Endothelial cell of umbilical vein (primary cell): ENCODE data around the gene CAPN2.

Experiments used
- EZH2 ChIP-seq: IDR thresholded peaks from 2 replicates; pipeline ENCODE4 v1.6.1; 2012; ENCODE audit warnings: borderline replicate concordance, low read depth, mild to moderate bottlenecking, moderate library complexity, low read length, inconsistent platforms; ENCODE audit not compliant: severe bottlenecking
- JUN ChIP-seq: IDR thresholded peaks from 2 replicates; pipeline ENCODE4 v1.6.1; 2011; ENCODE audit warnings: borderline replicate concordance, low read depth; ENCODE audit not compliant: insufficient read length, insufficient read depth
- MYC ChIP-seq: IDR thresholded peaks from one replicate; pipeline ENCODE4 v1.6.1; 2011; ENCODE audit warnings: mild to moderate bottlenecking, low read depth, low read length
- POLR2A ChIP-seq: IDR thresholded peaks from 2 replicates; pipeline ENCODE4 v1.6.1; 2012; ENCODE audit warnings: low read depth, mild to moderate bottlenecking, control low read depth, low read length
- POLR2AphosphoS5 ChIP-seq: IDR thresholded peaks from 2 replicates; pipeline ENCODE4 v1.6.1; 2012; ENCODE audit warnings: low read depth, mild to moderate bottlenecking, control low read depth, low read length, moderate library complexity; ENCODE audit not compliant: insufficient read depth
- TF ChIP-seq, protein P1 (sequence below), 2 donors: IDR thresholded peaks; 1 replicate in 1 of 2; 2 replicates in 1 of 2; pipeline ENCODE4 v1.5.1; 2011; ENCODE audit warnings: low read length in 2 of 2, mild to moderate bottlenecking in 2 of 2, moderate library complexity in 2 of 2, control low read depth in 1 of 2, inconsistent platforms in 1 of 2, low read depth in 1 of 2; ENCODE audit not compliant: insufficient read depth in 1 of 2; ENCODE audit errors: extremely low read depth in 1 of 2

DNA sequence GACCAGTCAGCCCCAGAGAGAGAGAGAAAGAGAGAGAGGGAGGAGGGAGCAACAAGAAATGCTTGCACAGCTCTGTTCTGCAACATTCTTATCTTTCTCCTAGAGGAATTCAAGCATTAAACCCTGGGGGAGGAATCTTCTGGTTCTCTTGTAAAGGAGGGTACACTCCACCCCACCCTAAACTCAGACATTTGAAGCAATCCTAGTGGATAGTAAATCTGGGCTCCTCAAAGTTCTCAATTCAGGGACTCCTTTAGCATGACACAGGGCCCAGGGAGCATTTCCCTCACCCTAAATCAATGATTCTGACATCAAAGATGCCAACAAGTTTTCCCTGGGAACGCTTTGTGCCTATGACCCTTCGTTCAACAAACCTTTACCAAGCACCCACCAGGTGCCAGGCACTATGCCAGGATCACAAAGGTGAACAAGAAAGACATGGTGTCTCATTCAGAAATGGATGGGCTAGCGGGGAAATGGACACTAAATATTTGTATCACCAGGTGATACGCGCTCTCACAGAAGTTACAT is 11.9 kb upstream of the CAPN2 start:
- TF ChIP-seq, protein P1, sequence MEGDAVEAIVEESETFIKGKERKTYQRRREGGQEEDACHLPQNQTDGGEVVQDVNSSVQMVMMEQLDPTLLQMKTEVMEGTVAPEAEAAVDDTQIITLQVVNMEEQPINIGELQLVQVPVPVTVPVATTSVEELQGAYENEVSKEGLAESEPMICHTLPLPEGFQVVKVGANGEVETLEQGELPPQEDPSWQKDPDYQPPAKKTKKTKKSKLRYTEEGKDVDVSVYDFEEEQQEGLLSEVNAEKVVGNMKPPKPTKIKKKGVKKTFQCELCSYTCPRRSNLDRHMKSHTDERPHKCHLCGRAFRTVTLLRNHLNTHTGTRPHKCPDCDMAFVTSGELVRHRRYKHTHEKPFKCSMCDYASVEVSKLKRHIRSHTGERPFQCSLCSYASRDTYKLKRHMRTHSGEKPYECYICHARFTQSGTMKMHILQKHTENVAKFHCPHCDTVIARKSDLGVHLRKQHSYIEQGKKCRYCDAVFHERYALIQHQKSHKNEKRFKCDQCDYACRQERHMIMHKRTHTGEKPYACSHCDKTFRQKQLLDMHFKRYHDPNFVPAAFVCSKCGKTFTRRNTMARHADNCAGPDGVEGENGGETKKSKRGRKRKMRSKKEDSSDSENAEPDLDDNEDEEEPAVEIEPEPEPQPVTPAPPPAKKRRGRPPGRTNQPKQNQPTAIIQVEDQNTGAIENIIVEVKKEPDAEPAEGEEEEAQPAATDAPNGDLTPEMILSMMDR (IDR thresholded peaks at IDR 0.05; ENCODE audit: extremely low read depth in 1 of 2, insufficient read depth in 1 of 2, low read depth in 1 of 2, low read length in 2 of 2): no peak
- TF ChIP-seq EZH2 (no peak), POLR2A (no peak), POLR2AphosphoS5 (no peak), MYC (no peak), JUN (no peak)
